Calu3 (cell line): ENCODE results near the gene NIFK. TPM values are rescaled to one million over a fixed set of nuclear protein-coding genes. Genes with fewer than 3 reads are reported as not detected.

Experiments
- BruUV-seq: library from RNA; stranded (reverse); fragments of 400-500 nt; replicated peaks from 2 replicates; lab custom pipeline; 2021; lab: Mats Ljungman, UMichigan
- CTCF ChIA-PET: fragments of 300-600 bp; sonication (Branson Sonifier 250); formaldehyde crosslinking; loops from one replicate; lab custom pipeline; 2022; ENCODE audit warnings: antibody characterized with exemption; lab: Charles Lee
- DNase-seq: peaks from one replicate; pipeline ENCODE4 v3.0.0; 2022
- H3K27ac Mint-ChIP-seq: one replicate; pipeline ENCODE4 v1.8.0; 2022; ENCODE audit warnings: mixed read lengths; ENCODE audit not compliant: unreplicated experiment
- H3K27me3 Mint-ChIP-seq: one replicate; pipeline ENCODE4 v1.8.0; 2022; ENCODE audit warnings: mixed read lengths; ENCODE audit not compliant: unreplicated experiment
- H3K36me3 Mint-ChIP-seq: one replicate; pipeline ENCODE4 v1.8.0; 2022; ENCODE audit warnings: mild to moderate bottlenecking, moderate library complexity, mixed read lengths; ENCODE audit not compliant: insufficient read depth, unreplicated experiment
- H3K4me1 Mint-ChIP-seq: one replicate; pipeline ENCODE4 v1.8.0; 2022; ENCODE audit warnings: mild to moderate bottlenecking, low read depth, mixed read lengths; ENCODE audit not compliant: unreplicated experiment
- H3K4me3 Mint-ChIP-seq: one replicate; pipeline ENCODE4 v1.8.0; 2022; ENCODE audit warnings: mild to moderate bottlenecking, low read depth, moderate library complexity, mixed read lengths; ENCODE audit not compliant: unreplicated experiment
- H3K9me3 Mint-ChIP-seq: one replicate; pipeline ENCODE4 v1.8.0; 2022; ENCODE audit warnings: low read depth, mixed read lengths; ENCODE audit not compliant: unreplicated experiment
- CTCF ChIP-seq: fragments of 200-600 bp; IDR thresholded peaks from one replicate; pipeline ENCODE4 v1.8.0; 2022; ENCODE audit warnings: antibody characterized with exemption; ENCODE audit not compliant: unreplicated experiment
- intact Hi-C: fragments of 100-400 bp; cut with micrococcal nuclease; formaldehyde crosslinking; loops from one replicate; pipeline ENCODE4 v1.10.0; 2022; ENCODE audit not compliant: unreplicated experiment
- total RNA-seq: library from RNA; stranded (reverse); gene quantifications from 2 replicates; pipeline ENCODE4 v1.2.3, GENCODE V29; 2022

Gene NIFK
- total RNA-seq, 1 experiment from 2014 or later: 82.9 TPM

GRCh38 chr2:121768143-121768755 lies 31.6 kb upstream of the NIFK start:
- intact Hi-C loops: no loop called here
- BruUV-seq: no TSS peak
- H3K36me3 Mint-ChIP-seq: peaks cover 38% of the 10 kb centered on the region
- H3K27ac Mint-ChIP-seq: no peak overlapping the region
- no peaks in the 10 kb centered on the region for H3K4me1 Mint-ChIP-seq
- no peak overlapping the region for H3K4me3 Mint-ChIP-seq
- no peak for TF ChIP-seq CTCF
- no peak for DNase-seq
- CTCF ChIA-PET: no interaction called here
- H3K27me3 Mint-ChIP-seq: no peaks in the 10 kb centered on the region
- H3K9me3 Mint-ChIP-seq: no peaks in the 10 kb centered on the region

DNA sequence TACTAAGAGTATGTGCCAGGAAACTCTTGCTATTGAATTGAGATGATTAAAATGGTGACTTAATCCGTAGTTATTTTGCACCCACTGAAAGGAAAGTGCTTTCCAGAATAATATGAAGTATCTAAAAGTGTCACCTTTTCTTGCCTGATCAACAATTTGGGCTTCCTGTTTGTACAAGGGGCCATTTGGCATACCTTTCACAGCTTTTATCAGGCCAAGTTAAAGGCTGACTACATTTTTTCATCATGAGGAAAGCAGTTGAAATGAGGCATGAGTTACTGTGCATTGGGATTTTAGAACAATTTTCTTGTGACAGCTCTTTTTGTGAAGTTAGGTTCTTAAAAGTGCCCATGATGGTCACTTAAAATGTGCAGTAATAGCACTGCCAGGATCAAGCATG lies 29.9 kb upstream of the NIFK start:
- no TSS peak for BruUV-seq
- no peaks in the 10 kb centered on the region for H3K27me3 Mint-ChIP-seq
- H3K4me3 Mint-ChIP-seq: no peak overlapping the region
- TF ChIP-seq CTCF: no peak
- H3K9me3 Mint-ChIP-seq: no peaks in the 10 kb centered on the region
- CTCF ChIA-PET: no interaction called here
- DNase-seq: no peak
- H3K36me3 Mint-ChIP-seq: peaks cover 55% of the 10 kb centered on the region
- no peak overlapping the region for H3K27ac Mint-ChIP-seq
- no peaks in the 10 kb centered on the region for H3K4me1 Mint-ChIP-seq
- intact Hi-C loops: no loop called here

DNA sequence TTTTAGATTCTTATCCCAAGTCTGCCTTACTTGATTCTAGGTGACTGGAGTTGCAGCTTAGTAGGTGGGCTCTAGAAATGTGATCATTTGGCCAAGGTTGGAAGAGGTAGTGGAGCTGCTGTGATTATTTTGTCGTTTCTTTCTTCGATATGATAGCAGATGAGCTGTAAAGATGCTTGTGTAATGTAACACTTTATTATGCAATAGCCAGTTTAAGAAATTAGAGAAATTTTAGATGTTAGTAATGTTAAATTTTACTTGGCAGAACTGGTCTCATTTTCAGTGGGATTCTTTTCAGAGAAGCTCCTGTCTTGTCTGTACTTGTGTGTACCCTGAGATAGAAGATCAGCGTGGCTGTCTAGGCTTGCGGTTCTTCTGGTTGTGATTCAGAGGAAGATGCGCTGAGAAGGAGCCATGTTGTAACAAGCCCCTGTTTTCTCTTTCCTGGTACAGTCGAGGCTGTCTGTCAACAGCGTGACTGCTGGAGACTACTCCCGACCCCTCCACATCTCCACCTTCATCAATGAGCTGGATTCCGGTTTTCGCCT lies 28.1 kb upstream of the NIFK start:
- no peak overlapping the region for H3K27ac Mint-ChIP-seq
- H3K27me3 Mint-ChIP-seq: no peaks in the 10 kb centered on the region
- peaks cover 73% of the 10 kb centered on the region for H3K36me3 Mint-ChIP-seq
- no peak for DNase-seq
- H3K4me1 Mint-ChIP-seq: no peaks in the 10 kb centered on the region
- no peaks in the 10 kb centered on the region for H3K9me3 Mint-ChIP-seq
- TF ChIP-seq CTCF: no peak
- CTCF ChIA-PET: no interaction called here
- intact Hi-C loops: no loop called here
- no peak overlapping the region for H3K4me3 Mint-ChIP-seq
- no TSS peak for BruUV-seq

DNA sequence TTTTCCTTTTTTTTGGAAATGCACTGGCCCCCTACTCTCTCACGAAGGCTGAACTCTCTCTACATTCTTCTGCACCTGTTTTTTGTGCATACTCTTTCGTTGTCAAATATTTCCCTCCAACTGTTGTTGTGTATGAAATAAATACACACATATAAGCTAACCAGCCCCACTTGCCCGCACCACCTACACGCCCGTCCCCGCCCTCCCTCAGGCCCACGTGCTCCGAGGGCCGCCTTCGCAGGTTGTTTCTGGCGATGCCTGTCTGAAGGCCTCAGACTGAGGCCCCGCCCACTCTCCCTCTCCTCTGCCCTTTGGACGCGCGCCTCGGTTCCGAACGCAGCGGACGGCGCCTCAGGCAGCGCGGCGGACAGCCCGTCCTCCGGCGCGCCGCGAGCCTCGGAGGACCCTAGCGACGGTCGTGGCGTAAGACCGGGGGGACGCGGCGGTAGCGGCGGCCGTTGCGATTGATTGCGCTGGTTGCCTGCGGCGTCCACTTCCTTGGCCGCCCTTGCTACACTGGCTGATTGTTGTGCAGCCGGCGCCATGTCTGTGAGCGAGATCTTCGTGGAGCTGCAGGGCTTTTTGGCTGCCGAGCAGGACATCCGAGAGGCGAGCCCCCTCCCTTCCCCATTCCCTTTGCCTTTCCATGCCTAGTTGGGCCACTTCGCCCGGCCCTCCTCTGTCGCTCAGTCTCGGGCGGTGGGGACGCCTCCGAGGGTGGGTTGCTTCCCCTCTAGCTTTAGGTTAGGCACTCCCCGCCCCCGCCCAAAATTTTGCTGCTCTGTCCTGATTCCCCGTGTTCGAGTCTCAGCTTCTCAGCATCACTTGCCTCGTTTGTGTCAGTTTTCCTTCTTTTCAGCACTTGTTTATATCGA lies 18.8 kb upstream of the NIFK start, which contains the start of gene TSN:
TSS of gene TSN (plus strand) at position 415 of the 875 bp plus-strand sequence. CDS start at position 544, 129 bp downstream.
- peak; percentile 98 for DNase-seq
- intact Hi-C loops: no loop called here
- Mint-ChIP-seq H3K4me3 (peak within 1 kb of the TSS; percentile 79), H3K36me3 (peaks cover 57% of the 10 kb centered on the region), H3K9me3 (no peaks in the 10 kb centered on the region), H3K27me3 (no peaks in the 10 kb centered on the region), H3K4me1 (peaks cover 8% of the 10 kb centered on the region), H3K27ac (peak within 1 kb of the TSS; percentile 95)
- no TSS peak for BruUV-seq
- CTCF ChIA-PET: interaction anchor here (0.6 to 1.5 kb wide), 5 partner anchors 19 to 104 kb away, joined by 3 to 13 read pairs (median 6); partner anchors contain the start of gene NIFK
- TF ChIP-seq CTCF: no peak
